Mesendoderm (in vitro differentiated cells): ENCODE results near the gene TNKS2.
A peak's percentile ranks its signal among the peaks of the same experiment; 100 is the strongest.

ENCODE experiments used
- DNase-seq: peaks from one replicate; pipeline ENCODE4 v3.0.0; 2013
- H2AK5ac ChIP-seq: 2 replicates; pipeline ENCODE4 v1.6.1; 2013; ENCODE audit warnings: low read length, inconsistent platforms
- H2BK120ac ChIP-seq: 2 replicates; pipeline ENCODE4 v1.6.1; 2013; ENCODE audit warnings: low read depth, mild to moderate bottlenecking, low read length, moderate library complexity, mixed read lengths
- H2BK15ac ChIP-seq: replicated peaks from 2 replicates; pipeline ENCODE4 v1.6.1; 2013; ENCODE audit warnings: low read depth, mild to moderate bottlenecking, moderate library complexity
- H2BK5ac ChIP-seq: 2 replicates; pipeline ENCODE4 v1.6.1; 2013; ENCODE audit warnings: low read length, inconsistent platforms
- H3K18ac ChIP-seq: 2 replicates; pipeline ENCODE4 v1.6.1; 2013; ENCODE audit warnings: mild to moderate bottlenecking, low read length, mixed read lengths
- H3K23ac ChIP-seq: one replicate; pipeline ENCODE4 v1.6.1; 2013; ENCODE audit warnings: low read length
- H3K27ac ChIP-seq: 2 replicates; pipeline ENCODE4 v1.5.1; 2013; ENCODE audit warnings: low read depth, mild to moderate bottlenecking, inconsistent platforms, low read length, moderate library complexity
- H3K27me3 ChIP-seq: 2 replicates; pipeline ENCODE4 v1.6.1; 2013; ENCODE audit warnings: low read length, control low read depth, mild to moderate bottlenecking, inconsistent platforms; ENCODE audit not compliant: insufficient read depth, poor library complexity
- H3K36me3 ChIP-seq: 2 replicates; pipeline ENCODE4 v1.6.1; 2013; ENCODE audit warnings: low read length, inconsistent platforms; ENCODE audit not compliant: control insufficient read depth, insufficient read depth
- H3K4ac ChIP-seq: one replicate; pipeline ENCODE4 v1.6.1; 2013; ENCODE audit warnings: low read depth, mild to moderate bottlenecking, low read length, moderate library complexity
- H3K4me1 ChIP-seq: 2 replicates; pipeline ENCODE4 v1.6.1; 2013; ENCODE audit warnings: low read depth, low read length, inconsistent platforms; ENCODE audit not compliant: control insufficient read depth
- H3K4me2 ChIP-seq: 2 replicates; pipeline ENCODE4 v1.6.1; 2013; ENCODE audit warnings: low read length
- H3K4me3 ChIP-seq: 2 replicates; pipeline ENCODE4 v1.5.1; 2013; ENCODE audit warnings: mild to moderate bottlenecking, low read length
- H3K56ac ChIP-seq: one replicate; pipeline ENCODE4 v1.6.1; 2013; ENCODE audit warnings: low read length
- H3K79me1 ChIP-seq: 2 replicates; pipeline ENCODE4 v1.6.1; 2013; ENCODE audit warnings: low read length, inconsistent platforms
- H3K79me2 ChIP-seq: 2 replicates; pipeline ENCODE4 v1.6.1; 2013; ENCODE audit warnings: mild to moderate bottlenecking, low read length; ENCODE audit not compliant: control insufficient read depth, insufficient read depth
- H3K9ac ChIP-seq: 2 replicates; pipeline ENCODE4 v1.6.1; 2013; ENCODE audit warnings: low read length, inconsistent platforms
- H4K5ac ChIP-seq: one replicate; pipeline ENCODE4 v1.6.1; 2013; ENCODE audit warnings: low read length
- H4K8ac ChIP-seq: one replicate; pipeline ENCODE4 v1.6.1; 2013; ENCODE audit warnings: low read depth, mild to moderate bottlenecking, control low read depth, low read length, moderate library complexity
- WGBS: extraction: QIAGEN DNeasy Blood & Tissue Kit; methylation state at CpG from one replicate; pipeline ENCODE4 v1.1.7; 2013; ENCODE audit warnings: low lambda C conversion rate, missing lambda C conversion rate; ENCODE audit not compliant: insufficient coverage; ENCODE audit errors: extremely low coverage; 5-methylcytosine and 5-hydroxymethylcytosine counted together

TNKS2 gene

DNA sequence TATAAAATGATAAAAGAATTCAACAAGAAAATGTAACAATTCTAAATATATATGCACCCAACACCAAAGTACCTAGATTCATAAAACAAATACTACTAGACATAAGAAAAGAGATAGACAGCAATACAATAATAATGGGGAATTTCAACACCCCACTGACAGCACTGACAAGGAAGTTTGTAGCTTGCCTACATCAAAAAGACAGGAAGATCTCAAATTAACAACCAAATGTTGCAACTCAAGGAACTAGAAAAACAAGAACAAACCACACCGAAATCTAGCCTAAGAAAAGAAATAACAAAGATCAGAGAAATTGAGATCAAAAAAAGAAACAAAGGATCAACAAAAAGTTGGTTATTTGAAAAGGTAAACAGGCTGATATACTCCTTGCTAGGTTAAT, 36.5 kb upstream of the TNKS2 start:
- no peak overlapping the region for H3K9ac ChIP-seq
- no peak overlapping the region for H4K8ac ChIP-seq
- no peaks in the 10 kb centered on the region for H3K79me1 ChIP-seq
- no peak overlapping the region for H3K27ac ChIP-seq
- H3K56ac ChIP-seq: no peak overlapping the region
- H3K4me2 ChIP-seq: no peak overlapping the region
- H3K4me1 ChIP-seq: no peaks in the 10 kb centered on the region
- no peak overlapping the region for H3K4ac ChIP-seq
- no peak for DNase-seq
- H3K18ac ChIP-seq: no peak overlapping the region
- WGBS: no CpG with 5 or more reads among the region's 1 CpG
- no peaks in the 10 kb centered on the region for H3K79me2 ChIP-seq
- H2AK5ac ChIP-seq: no peak overlapping the region
- no peak overlapping the region for H2BK15ac ChIP-seq
- no peak overlapping the region for H3K23ac ChIP-seq
- no peak overlapping the region for H3K4me3 ChIP-seq
- H2BK120ac ChIP-seq: no peak overlapping the region
- H4K5ac ChIP-seq: no peak overlapping the region
- H3K27me3 ChIP-seq: no peaks in the 10 kb centered on the region
- H3K36me3 ChIP-seq: no peaks in the 10 kb centered on the region
- H2BK5ac ChIP-seq: no peak overlapping the region

- H3K4me1 ChIP-seq: no peaks in the 10 kb centered on the region
- H2BK15ac ChIP-seq: no peak overlapping the region
- no peak overlapping the region for H3K4ac ChIP-seq
- H3K56ac ChIP-seq: no peak overlapping the region
- H2BK5ac ChIP-seq: no peak overlapping the region
- H3K4me2 ChIP-seq: no peak overlapping the region
- no peaks in the 10 kb centered on the region for H3K27me3 ChIP-seq
- H4K5ac ChIP-seq: no peak overlapping the region
- H2BK120ac ChIP-seq: no peak overlapping the region
- H3K36me3 ChIP-seq: no peaks in the 10 kb centered on the region
- no peak overlapping the region for H3K18ac ChIP-seq
- no peaks in the 10 kb centered on the region for H3K79me1 ChIP-seq
- H3K23ac ChIP-seq: no peak overlapping the region
- no peak overlapping the region for H3K4me3 ChIP-seq
- H2AK5ac ChIP-seq: no peak overlapping the region
- WGBS: no CpG with 5 or more reads among the region's 1 CpG
- no peak overlapping the region for H4K8ac ChIP-seq
- no peak for DNase-seq
- no peak overlapping the region for H3K9ac ChIP-seq
- H3K79me2 ChIP-seq: no peaks in the 10 kb centered on the region
- no peak overlapping the region for H3K27ac ChIP-seq
Observed at GRCh38 chr10:91762878-91763277, 35.3 kb upstream of the TNKS2 start.

DNA sequence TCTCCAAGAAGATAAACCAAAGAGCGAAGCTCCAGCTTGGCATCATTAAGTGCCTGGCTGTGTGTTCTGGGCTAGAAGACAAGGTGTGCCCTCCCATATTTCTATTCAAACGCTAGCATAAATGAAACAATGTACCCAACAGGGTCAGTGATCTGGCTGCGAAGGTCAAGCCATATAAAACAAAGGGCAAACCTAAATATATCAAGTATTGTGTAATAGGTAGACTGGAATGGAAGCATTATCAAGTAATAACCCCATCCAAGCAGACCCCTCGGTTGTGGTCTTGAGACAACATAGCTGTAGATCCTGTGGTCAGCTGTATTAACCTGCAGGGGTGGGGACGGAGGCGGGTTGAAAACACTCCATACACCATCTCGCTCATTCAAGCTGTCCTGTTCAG, 31.6 kb upstream of the TNKS2 start:
- no peak overlapping the region for H3K9ac ChIP-seq
- no peak overlapping the region for H3K4me2 ChIP-seq
- no peak overlapping the region for H4K5ac ChIP-seq
- WGBS: no CpG with 5 or more reads among the region's 7 CpGs
- no peak overlapping the region for H3K23ac ChIP-seq
- no peaks in the 10 kb centered on the region for H3K79me1 ChIP-seq
- no peaks in the 10 kb centered on the region for H3K4me1 ChIP-seq
- no peak overlapping the region for H2BK120ac ChIP-seq
- H3K27ac ChIP-seq: no peak overlapping the region
- no peak overlapping the region for H2BK15ac ChIP-seq
- H3K36me3 ChIP-seq: no peaks in the 10 kb centered on the region
- DNase-seq: no peak
- no peak overlapping the region for H3K4me3 ChIP-seq
- H3K27me3 ChIP-seq: no peaks in the 10 kb centered on the region
- no peak overlapping the region for H2BK5ac ChIP-seq
- no peak overlapping the region for H3K4ac ChIP-seq
- no peak overlapping the region for H3K56ac ChIP-seq
- no peak overlapping the region for H2AK5ac ChIP-seq
- no peak overlapping the region for H3K18ac ChIP-seq
- no peaks in the 10 kb centered on the region for H3K79me2 ChIP-seq
- no peak overlapping the region for H4K8ac ChIP-seq

GRCh38 chr10:91768123-91768522, 30.1 kb upstream of the TNKS2 start:
- no peaks in the 10 kb centered on the region for H3K36me3 ChIP-seq
- H4K5ac ChIP-seq: no peak overlapping the region
- no peaks in the 10 kb centered on the region for H3K4me1 ChIP-seq
- H3K9ac ChIP-seq: no peak overlapping the region
- H3K4me2 ChIP-seq: no peak overlapping the region
- no peak overlapping the region for H3K27ac ChIP-seq
- no peak overlapping the region for H3K56ac ChIP-seq
- no peak overlapping the region for H2AK5ac ChIP-seq
- H2BK15ac ChIP-seq: no peak overlapping the region
- H2BK120ac ChIP-seq: no peak overlapping the region
- H3K18ac ChIP-seq: no peak overlapping the region
- no peaks in the 10 kb centered on the region for H3K79me2 ChIP-seq
- no peaks in the 10 kb centered on the region for H3K27me3 ChIP-seq
- H3K79me1 ChIP-seq: no peaks in the 10 kb centered on the region
- no peak overlapping the region for H3K4me3 ChIP-seq
- H3K4ac ChIP-seq: no peak overlapping the region
- no peak for DNase-seq
- H4K8ac ChIP-seq: no peak overlapping the region
- no peak overlapping the region for H2BK5ac ChIP-seq
- H3K23ac ChIP-seq: no peak overlapping the region
- no CpG with 5 or more reads among the region's 3 CpGs for WGBS

DNA sequence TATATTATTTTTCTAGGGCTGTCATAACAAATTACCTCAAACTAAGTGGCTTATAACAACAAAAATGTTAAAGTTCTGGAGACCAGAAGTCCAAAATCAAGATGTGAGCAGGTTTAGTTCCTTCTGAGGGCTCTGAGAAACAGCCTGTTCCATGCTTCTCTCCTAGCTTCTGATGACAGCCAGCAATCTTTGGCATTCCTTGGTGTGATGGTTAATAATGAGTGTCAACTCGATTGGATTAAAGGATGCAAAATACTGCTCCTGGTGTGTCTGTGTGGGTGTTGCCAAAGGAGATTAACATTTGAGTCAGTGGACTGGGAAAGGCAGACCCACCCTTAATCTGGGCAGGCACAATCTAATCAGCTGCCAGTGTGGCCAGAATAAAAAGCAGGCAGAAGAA, 26.3 kb upstream of the TNKS2 start:
- no peak overlapping the region for H2BK120ac ChIP-seq
- no peak overlapping the region for H4K8ac ChIP-seq
- no peaks in the 10 kb centered on the region for H3K36me3 ChIP-seq
- no CpG with 5 or more reads among the region's 1 CpG for WGBS
- H3K4me3 ChIP-seq: no peak overlapping the region
- H3K18ac ChIP-seq: no peak overlapping the region
- no peaks in the 10 kb centered on the region for H3K4me1 ChIP-seq
- H2AK5ac ChIP-seq: no peak overlapping the region
- no peak overlapping the region for H2BK15ac ChIP-seq
- H3K9ac ChIP-seq: no peak overlapping the region
- no peak overlapping the region for H3K23ac ChIP-seq
- H3K79me1 ChIP-seq: no peaks in the 10 kb centered on the region
- no peak overlapping the region for H3K4me2 ChIP-seq
- peak; percentile 34 for DNase-seq
- no peak overlapping the region for H3K27ac ChIP-seq
- no peak overlapping the region for H3K56ac ChIP-seq
- no peak overlapping the region for H3K4ac ChIP-seq
- H3K27me3 ChIP-seq: no peaks in the 10 kb centered on the region
- no peak overlapping the region for H2BK5ac ChIP-seq
- H3K79me2 ChIP-seq: no peaks in the 10 kb centered on the region
- no peak overlapping the region for H4K5ac ChIP-seq

- no peak overlapping the region for H2BK5ac ChIP-seq
- H3K23ac ChIP-seq: no peak overlapping the region
- H3K36me3 ChIP-seq: no peaks in the 10 kb centered on the region
- H3K56ac ChIP-seq: no peak overlapping the region
- no peak overlapping the region for H3K9ac ChIP-seq
- H3K79me2 ChIP-seq: no peaks in the 10 kb centered on the region
- H3K4me2 ChIP-seq: no peak overlapping the region
- H2BK15ac ChIP-seq: no peak overlapping the region
- no peak overlapping the region for H2AK5ac ChIP-seq
- H3K79me1 ChIP-seq: no peaks in the 10 kb centered on the region
- no peak overlapping the region for H4K5ac ChIP-seq
- H4K8ac ChIP-seq: no peak overlapping the region
- H3K4me1 ChIP-seq: no peaks in the 10 kb centered on the region
- H2BK120ac ChIP-seq: no peak overlapping the region
- H3K27me3 ChIP-seq: no peaks in the 10 kb centered on the region
- H3K4me3 ChIP-seq: no peak overlapping the region
- no peak overlapping the region for H3K27ac ChIP-seq
- no peak overlapping the region for H3K4ac ChIP-seq
- WGBS: no CpG with 5 or more reads among the region's 2 CpGs
- no peak for DNase-seq
- no peak overlapping the region for H3K18ac ChIP-seq
Observed at GRCh38 chr10:91772461-91772860, 25.8 kb upstream of the TNKS2 start.
